Stimulated activated memory B cell treated with anti-CD40 and anti-IgM and Interleukin-4, amounts not matched to agents 10 μg/mL and 1 μg/mL and 100 μg/mL, for 72 hours (primary cell): Measurements from ENCODE around the gene PGBD2.
"Not testable (repeated sequence)": the region's sequence is repeated elsewhere in the genome, so short reads cannot be mapped to it uniquely, and the experiment has no call there.

ENCODE experiments used
- ATAC-seq: fragments of 150-1000 bp; cut with Tn5 transposase; 2 replicates; pipeline ENCODE4 v1.10.0; 2021
- H3K27ac Mint-ChIP-seq: one replicate; pipeline ENCODE4 v1.8.0; 2022; ENCODE audit warnings: mild to moderate bottlenecking, mixed read lengths
- H3K27me3 Mint-ChIP-seq: one replicate; pipeline ENCODE4 v1.8.0; 2022; ENCODE audit warnings: mixed read lengths
- H3K36me3 Mint-ChIP-seq: one replicate; pipeline ENCODE4 v1.8.0; 2022; ENCODE audit warnings: mixed read lengths
- H3K4me1 Mint-ChIP-seq: one replicate; pipeline ENCODE4 v1.8.0; 2022; ENCODE audit warnings: mixed read lengths
- H3K4me3 Mint-ChIP-seq: one replicate; pipeline ENCODE4 v1.8.0; 2022; ENCODE audit warnings: mild to moderate bottlenecking, moderate library complexity, mixed read lengths
- H3K9me3 Mint-ChIP-seq: one replicate; pipeline ENCODE4 v1.8.0; 2022; ENCODE audit warnings: mixed read lengths

The PGBD2 gene

GRCh38 chr1:248881261-248881660 is 24.8 kb upstream of the PGBD2 start:
- H3K4me3 Mint-ChIP-seq = no peak overlapping the region
- peaks cover 18% of the 10 kb centered on the region for H3K4me1 Mint-ChIP-seq
- no peak overlapping the region for H3K27ac Mint-ChIP-seq
- H3K36me3 Mint-ChIP-seq = no peaks in the 10 kb centered on the region
- no peaks in the 10 kb centered on the region for H3K9me3 Mint-ChIP-seq
- no peaks in the 10 kb centered on the region for H3K27me3 Mint-ChIP-seq
- ATAC-seq = no peak

- ATAC-seq, H3K27ac Mint-ChIP-seq, H3K27me3 Mint-ChIP-seq, H3K36me3 Mint-ChIP-seq, H3K9me3 Mint-ChIP-seq, H3K4me3 Mint-ChIP-seq: not testable (repeated sequence)
- peaks cover 15% of the 10 kb centered on the region for H3K4me1 Mint-ChIP-seq
Measured at GRCh38 chr1:248882427-248882826, 23.6 kb upstream of the PGBD2 start.

- no peaks in the 10 kb centered on the region for H3K27me3 Mint-ChIP-seq
- H3K4me1 Mint-ChIP-seq = peaks cover 14% of the 10 kb centered on the region
- ATAC-seq = no peak
- no peaks in the 10 kb centered on the region for H3K36me3 Mint-ChIP-seq
- H3K27ac Mint-ChIP-seq = no peak overlapping the region
- H3K9me3 Mint-ChIP-seq = no peaks in the 10 kb centered on the region
- H3K4me3 Mint-ChIP-seq = no peak overlapping the region
Measured at GRCh38 chr1:248884632-248885295, 21.3 kb upstream of the PGBD2 start.

GRCh38 chr1:248885646-248886045 is 20.4 kb upstream of the PGBD2 start:
- H3K4me3 Mint-ChIP-seq = no peak overlapping the region
- H3K27ac Mint-ChIP-seq = peak overlapping the region; percentile 57
- H3K4me1 Mint-ChIP-seq = peaks cover 14% of the 10 kb centered on the region
- no peaks in the 10 kb centered on the region for H3K36me3 Mint-ChIP-seq
- no peak for ATAC-seq
- no peaks in the 10 kb centered on the region for H3K27me3 Mint-ChIP-seq
- H3K9me3 Mint-ChIP-seq = no peaks in the 10 kb centered on the region

- no peak for ATAC-seq
- Mint-ChIP-seq H3K36me3 (no peaks in the 10 kb centered on the region), H3K9me3 (no peaks in the 10 kb centered on the region), H3K4me3 (no peak overlapping the region), H3K27ac (peak overlapping the region; percentile 57), H3K27me3 (no peaks in the 10 kb centered on the region), H3K4me1 (peaks cover 14% of the 10 kb centered on the region)
Measured at GRCh38 chr1:248886237-248886895, 19.7 kb upstream of the PGBD2 start.

- not testable (repeated sequence) for H3K9me3 Mint-ChIP-seq, ATAC-seq, H3K36me3 Mint-ChIP-seq, H3K27ac Mint-ChIP-seq, H3K4me3 Mint-ChIP-seq, H3K27me3 Mint-ChIP-seq
- H3K4me1 Mint-ChIP-seq = peaks cover 14% of the 10 kb centered on the region
Measured at GRCh38 chr1:248889914-248890243, 16.2 kb upstream of the PGBD2 start.

GRCh38 chr1:248890549-248891498 is 15.2 kb upstream of the PGBD2 start:
- H3K36me3 Mint-ChIP-seq = no peaks in the 10 kb centered on the region
- H3K4me1 Mint-ChIP-seq = peaks cover 7% of the 10 kb centered on the region
- no peak for ATAC-seq
- peaks cover 2% of the 10 kb centered on the region for H3K27me3 Mint-ChIP-seq
- H3K27ac Mint-ChIP-seq = no peak overlapping the region
- H3K4me3 Mint-ChIP-seq = no peak overlapping the region
- H3K9me3 Mint-ChIP-seq = no peaks in the 10 kb centered on the region

- Mint-ChIP-seq H3K4me1 (no peaks in the 10 kb centered on the region), H3K9me3 (no peaks in the 10 kb centered on the region)
- ATAC-seq = no peak
Measured at GRCh38 chr1:248891758-248892157, 14.3 kb upstream of the PGBD2 start.

GRCh38 chr1:248892590-248892989 is 13.4 kb upstream of the PGBD2 start:
- Mint-ChIP-seq H3K9me3 (no peaks in the 10 kb centered on the region), H3K27ac (no peak overlapping the region), H3K4me3 (no peak overlapping the region), H3K36me3 (no peaks in the 10 kb centered on the region), H3K4me1 (no peaks in the 10 kb centered on the region), H3K27me3 (peaks cover 11% of the 10 kb centered on the region)
- ATAC-seq = no peak

More at GRCh38 chr1:248891758-248892157, 14.3 kb upstream of the PGBD2 start:
- peaks cover 11% of the 10 kb centered on the region for H3K27me3 Mint-ChIP-seq
- no peak overlapping the region for H3K27ac Mint-ChIP-seq
- no peaks in the 10 kb centered on the region for H3K36me3 Mint-ChIP-seq
- H3K4me3 Mint-ChIP-seq = no peak overlapping the region

- Mint-ChIP-seq H3K9me3 (no peaks in the 10 kb centered on the region), H3K4me3 (no peak overlapping the region), H3K27ac (no peak overlapping the region), H3K36me3 (no peaks in the 10 kb centered on the region), H3K4me1 (no peaks in the 10 kb centered on the region), H3K27me3 (peaks cover 32% of the 10 kb centered on the region)
- no peak for ATAC-seq
Measured at GRCh38 chr1:248894837-248895236, 11.2 kb upstream of the PGBD2 start.

GRCh38 chr1:248897412-248898337 is 8.4 kb upstream of the PGBD2 start:
- Mint-ChIP-seq H3K27me3 (peaks cover 32% of the 10 kb centered on the region), H3K27ac (no peak overlapping the region), H3K4me1 (no peaks in the 10 kb centered on the region), H3K4me3 (no peak overlapping the region), H3K36me3 (no peaks in the 10 kb centered on the region), H3K9me3 (no peaks in the 10 kb centered on the region)
- no peak for ATAC-seq

GRCh38 chr1:248900637-248901036 is 5.4 kb upstream of the PGBD2 start:
- no peak for ATAC-seq
- no peak overlapping the region for H3K4me3 Mint-ChIP-seq
- H3K27ac Mint-ChIP-seq = no peak overlapping the region
- no peaks in the 10 kb centered on the region for H3K4me1 Mint-ChIP-seq
- no peaks in the 10 kb centered on the region for H3K9me3 Mint-ChIP-seq
- peaks cover 32% of the 10 kb centered on the region for H3K27me3 Mint-ChIP-seq
- no peaks in the 10 kb centered on the region for H3K36me3 Mint-ChIP-seq

GRCh38 chr1:248901578-248901977 is 4.5 kb upstream of the PGBD2 start:
- H3K4me1 Mint-ChIP-seq = peaks cover 2% of the 10 kb centered on the region
- no peak for ATAC-seq
- no peaks in the 10 kb centered on the region for H3K36me3 Mint-ChIP-seq
- no peaks in the 10 kb centered on the region for H3K9me3 Mint-ChIP-seq
- H3K27me3 Mint-ChIP-seq = peaks cover 22% of the 10 kb centered on the region
- no peak overlapping the region for H3K4me3 Mint-ChIP-seq
- no peak overlapping the region for H3K27ac Mint-ChIP-seq

GRCh38 chr1:248904437-248905216 is 1.4 kb upstream of the PGBD2 start:
- H3K27me3 Mint-ChIP-seq = peaks cover 2% of the 10 kb centered on the region
- peaks cover 16% of the 10 kb centered on the region for H3K36me3 Mint-ChIP-seq
- peak overlapping the region; percentile 98 for H3K27ac Mint-ChIP-seq
- H3K4me1 Mint-ChIP-seq = peaks cover 30% of the 10 kb centered on the region
- H3K9me3 Mint-ChIP-seq = no peaks in the 10 kb centered on the region
- no peak for ATAC-seq
- no peak overlapping the region for H3K4me3 Mint-ChIP-seq
